CD4-positive, alpha-beta T cell treated with Interleukin-4 for 1 hour (primary cell): ENCODE measurements around the gene PLEK.
"Not testable (repeated sequence)": the region's sequence is repeated elsewhere in the genome, so short reads cannot be mapped to it uniquely, and the experiment has no call there.

Experiments used
- DNase-seq, 2 donors: peaks; one replicate each; pipeline ENCODE4 v3.0.0-alpha.2; 2020 to 2022

Gene PLEK

DNA sequence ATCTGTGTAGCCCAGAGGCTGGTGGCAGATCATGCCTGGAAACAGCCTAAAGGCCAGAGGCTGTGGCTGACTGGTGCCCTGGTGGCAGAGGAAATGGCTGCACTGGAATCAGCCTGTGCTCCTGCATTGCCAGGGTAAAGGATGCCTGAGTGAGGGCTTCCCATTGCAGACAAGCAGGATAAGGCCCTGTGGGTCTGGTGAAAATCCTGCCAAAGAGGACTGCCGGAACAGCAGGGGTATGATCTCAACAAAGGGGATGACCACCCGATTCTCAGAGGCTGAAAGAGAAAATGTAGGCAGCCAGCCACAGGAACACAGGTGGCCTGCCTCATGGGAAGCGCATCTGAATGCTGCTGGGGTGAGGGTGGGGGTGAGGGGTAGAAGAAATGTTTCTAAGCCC, 53.8 kb downstream of the PLEK start:
- DNase-seq: no peak

DNA sequence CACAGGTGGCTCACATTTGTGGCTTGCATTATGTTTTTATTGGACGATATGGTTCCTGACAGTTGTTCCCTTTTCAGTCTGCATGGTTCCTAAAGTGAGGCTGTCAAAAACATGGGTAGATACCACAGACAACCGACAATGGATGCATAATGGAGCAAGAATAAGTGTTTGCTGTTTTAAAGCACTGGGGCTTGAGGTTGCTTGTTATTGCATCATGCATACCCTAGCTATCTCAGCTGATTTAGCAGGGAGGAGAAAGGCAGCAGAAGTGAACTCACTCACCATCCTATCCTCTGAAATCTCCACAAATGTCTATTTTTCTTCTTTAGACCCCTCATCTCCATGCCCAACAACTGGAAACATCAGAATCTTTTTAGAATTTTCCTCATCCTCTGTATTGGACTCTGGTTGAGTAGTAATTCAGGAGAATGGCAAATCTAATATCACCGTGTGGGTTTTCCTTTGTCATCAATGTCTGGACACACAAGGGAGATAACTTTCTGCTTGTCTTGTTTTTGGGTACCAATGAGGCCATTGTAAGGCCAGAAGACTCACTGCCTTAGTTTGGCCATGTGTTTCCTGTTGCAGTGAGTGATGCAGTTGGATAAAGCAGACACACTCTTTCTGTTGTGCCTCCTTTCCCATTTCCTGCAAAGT, 55.3 kb downstream of the PLEK start:
- no peak for DNase-seq

DNA sequence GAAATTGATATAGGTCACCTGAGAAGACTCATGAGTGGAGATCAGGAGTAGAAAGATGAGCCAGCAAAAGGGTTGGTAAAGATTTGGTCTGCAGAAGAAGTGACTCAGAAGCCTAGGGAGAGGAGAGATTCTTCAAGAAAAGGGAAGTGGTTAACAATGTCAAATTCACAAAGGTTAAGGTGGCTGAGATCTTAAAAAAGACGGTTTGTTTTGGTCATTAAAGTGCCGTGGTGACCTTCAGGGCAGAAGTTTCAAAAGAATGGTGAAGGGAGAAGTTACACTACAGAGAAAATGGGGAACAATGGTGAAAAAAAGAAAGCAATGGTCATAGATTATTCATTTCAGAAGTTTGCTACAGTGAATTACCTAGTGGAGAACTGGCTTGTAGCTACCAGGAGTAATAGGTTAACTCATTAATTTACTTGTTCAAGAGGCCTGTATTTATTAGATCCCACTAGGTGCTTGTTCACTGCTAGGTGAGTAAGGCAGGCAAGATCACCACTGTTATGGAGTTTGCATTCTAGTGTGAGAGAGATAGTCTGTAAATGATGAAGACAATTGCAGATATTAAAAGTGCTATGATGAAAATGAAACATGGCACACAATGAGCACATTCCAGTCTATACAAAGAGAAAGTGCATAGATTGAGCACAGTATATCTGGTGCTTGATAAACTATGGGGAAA, 59.0 kb downstream of the PLEK start:
- peak in 1 of 2 donors; percentile 53 for DNase-seq

DNA sequence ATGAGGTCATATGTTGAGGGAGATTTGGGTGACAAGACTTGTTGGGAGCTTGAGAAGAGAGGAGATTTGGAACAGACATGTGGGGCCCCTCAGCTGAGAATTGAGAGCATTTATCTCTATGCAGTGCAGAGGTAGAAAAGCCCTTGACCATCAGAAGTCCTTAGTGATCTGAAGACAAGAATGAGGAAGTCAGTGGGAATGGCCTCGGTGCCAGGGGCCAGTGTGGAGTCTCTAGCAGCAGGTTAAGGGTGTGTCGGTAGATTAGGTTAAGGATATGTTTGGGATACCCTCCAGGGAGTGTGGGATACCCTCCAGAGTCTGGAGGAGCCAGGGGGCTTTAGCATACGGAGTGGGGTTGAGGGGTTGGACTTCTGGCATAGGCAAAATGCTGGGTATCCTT, 60.4 kb downstream of the PLEK start:
- DNase-seq: no peak

DNA sequence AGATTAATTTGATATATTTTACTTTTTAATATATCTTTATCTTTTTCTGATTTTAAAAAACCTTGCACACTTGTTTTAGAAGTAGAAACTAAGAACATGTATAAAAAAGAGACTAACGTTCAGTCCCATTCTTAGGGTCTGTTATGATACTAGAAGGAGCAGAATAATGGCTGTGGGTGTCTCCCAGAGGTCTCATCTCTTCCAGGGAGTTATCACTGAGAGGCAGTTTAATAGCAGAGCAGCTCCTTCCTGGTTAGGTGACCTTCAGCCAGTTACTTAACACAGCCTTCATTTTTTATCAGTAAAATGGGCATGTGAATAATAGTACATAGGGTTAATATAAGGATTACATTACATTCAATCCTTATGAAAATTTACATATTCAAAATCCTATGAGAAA, 61.4 kb downstream of the PLEK start:
- no peak for DNase-seq

DNA sequence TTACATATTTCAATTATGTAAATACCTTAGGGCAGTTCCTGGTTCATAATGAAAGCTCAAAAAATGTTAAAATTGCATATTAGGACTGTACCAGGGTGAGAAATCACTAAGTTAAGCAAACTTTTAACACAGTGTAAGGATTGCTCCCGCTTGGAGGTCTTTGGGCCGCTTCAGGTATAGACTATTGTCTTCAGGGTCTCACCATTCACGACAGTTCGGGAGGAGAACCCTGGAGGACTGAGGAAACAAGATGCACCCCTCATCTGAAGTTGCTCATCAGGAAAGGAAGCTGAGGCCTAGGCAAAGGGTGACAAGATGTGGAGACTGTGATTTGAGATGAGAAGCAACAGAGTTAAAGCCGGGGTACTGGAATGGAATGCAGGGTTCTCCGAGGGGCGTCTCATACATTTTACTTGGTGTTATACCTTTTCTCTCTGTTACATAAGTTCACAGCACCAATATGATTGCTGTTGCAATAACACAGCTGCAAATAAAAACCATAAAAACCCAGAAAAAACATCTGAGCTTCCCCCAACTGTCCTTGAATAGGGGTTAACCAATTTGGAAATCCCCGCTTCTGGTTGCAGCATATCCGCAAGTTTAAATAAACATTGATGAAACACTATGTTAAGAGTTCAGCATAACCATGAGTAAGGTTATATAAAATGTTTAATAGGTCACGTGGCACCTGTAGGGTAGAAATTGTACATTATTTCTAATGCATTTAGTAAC, 61.9 kb downstream of the PLEK start:
- peak; percentile 49 to 78 for DNase-seq

DNA sequence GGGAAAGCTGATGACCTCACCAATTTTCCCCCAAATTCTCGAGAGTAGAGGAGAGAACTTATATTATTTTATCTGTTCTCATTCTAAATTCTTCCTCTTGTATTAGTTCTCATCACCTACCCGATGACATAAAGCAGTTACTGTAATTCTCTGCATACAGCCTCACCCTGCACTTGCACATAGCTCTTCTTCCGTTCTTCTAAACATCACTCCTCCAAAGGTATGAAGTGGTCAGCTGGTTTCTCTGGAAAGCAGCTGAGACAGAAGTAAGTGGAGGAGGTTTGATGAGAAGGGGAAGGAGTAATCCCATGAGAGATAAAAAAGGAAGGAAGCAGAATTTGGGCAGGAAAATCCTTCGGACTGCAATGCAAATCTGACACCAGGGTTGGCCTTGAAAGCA, 63.0 kb downstream of the PLEK start:
- DNase-seq: no peak

DNA sequence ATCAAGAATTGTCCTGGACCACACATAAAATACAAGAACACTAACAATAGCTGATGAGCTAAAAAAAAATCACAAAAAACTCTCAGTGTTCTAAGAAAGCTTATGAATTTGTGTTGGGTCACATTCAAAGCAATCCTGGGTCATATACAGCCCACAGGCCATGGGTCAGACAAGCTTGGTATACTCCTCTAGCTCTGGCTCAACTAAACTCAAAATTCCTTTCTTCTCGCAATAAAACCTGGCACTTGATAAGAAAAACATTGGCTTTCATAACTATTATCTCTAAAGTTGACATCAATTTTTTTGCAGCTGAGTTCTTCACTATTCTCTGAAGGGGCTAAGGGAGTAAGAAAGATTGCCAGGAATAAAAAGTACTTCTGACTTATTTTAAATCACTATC, 63.7 kb downstream of the PLEK start:
- no peak for DNase-seq

DNA sequence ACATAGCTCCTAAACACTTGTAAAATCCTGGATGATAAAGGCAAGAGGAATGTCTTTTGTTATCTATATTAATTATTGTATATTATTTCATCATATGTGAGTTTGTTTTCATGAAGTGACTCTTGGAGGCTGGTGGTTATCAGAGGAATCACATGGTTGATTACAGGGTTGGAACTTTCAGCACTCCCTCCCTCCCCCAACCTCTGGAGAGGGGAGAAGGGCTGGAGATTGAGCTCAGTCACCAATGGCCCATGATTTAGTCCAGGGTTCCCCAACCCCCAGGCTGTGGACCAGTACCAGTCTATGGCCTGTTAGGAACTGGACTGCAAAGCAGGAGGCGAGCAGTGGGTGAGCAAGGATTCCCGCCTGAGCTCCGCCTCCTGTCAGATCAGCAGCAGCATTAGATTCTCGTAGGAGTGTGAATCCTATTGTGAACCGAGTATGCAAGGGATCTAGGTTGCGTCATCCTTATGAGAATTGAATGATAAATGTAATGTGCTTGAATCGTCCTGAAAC, 64.3 kb downstream of the PLEK start:
- DNase-seq: no peak

DNA sequence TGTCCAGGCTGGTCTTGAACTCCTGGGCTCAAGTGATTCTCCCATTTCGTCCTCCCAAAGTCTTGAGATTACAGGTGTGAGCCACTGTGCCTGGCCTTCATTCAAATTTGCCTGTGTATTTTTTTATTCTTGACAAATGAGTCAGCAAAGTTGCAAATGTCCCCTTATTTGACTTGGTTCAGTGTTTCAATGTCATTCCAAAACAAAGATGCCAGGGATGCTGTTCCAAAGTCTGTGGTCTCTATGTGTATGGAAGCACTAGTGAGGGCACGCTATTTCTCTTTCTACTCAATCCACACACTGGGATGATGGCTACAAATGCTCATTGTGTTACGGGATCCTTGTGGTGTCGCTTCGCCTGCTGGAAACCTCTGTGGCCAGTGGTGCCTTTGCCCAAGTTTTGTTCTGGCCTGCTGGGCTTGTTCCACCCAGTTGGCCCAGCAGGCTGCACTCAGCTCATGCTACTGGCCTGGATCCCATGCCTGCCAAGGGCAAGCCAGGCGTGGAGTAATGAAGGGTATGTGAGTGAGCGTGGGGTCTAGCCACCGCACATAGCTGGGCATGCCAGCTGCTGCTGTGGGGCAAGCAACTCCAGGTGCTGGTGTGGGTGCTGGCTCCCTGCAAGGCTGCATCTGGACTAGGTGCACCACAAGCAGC, 66.4 kb downstream of the PLEK start:
- DNase-seq: no peak

DNA sequence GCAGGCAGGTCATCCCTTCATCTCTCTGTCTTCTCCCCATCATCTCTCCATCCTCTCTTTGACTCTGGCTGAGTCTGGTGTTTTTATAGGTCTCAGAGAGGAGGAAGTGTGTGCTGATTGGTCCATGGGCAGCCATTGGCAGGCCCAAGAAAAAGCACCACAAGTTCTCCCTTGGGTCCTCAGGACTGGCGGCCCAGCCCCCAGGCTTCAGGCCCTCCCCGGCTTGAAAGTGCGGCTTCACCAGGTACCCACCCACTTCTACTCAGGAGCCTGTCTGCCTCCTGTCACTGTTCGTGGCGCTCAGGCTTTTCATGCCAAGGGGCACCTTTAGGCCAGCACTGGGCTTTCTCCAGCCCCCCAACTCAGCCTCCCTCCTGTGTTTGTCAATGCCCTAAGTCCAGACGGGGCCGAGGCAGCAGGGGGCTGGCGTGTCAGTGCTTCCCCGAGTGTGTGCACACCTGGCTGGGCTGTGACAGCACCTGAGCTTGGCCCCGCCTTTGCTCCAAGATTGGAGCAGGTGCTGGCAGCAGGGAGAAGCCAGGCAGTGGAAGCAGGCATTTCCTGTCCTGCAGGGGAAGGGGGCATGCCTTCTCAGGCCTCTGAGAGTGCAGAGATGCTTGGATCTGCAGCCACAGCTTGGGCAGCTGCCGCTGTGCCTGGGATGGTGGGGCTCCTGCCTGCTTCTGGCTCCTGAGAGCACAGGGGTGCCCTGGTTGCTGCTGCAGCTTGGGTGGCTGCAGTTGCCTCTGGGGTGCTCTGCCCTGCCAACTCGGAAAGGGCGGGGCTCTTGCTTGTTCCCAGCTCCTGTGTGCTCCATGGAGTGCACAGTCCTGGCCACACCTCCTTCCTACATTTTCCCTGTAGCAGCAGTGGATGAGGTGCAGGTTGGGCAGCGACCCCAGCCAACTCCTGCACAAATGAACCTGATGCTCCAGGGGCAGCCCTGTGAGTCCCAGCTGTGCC, 67.9 kb downstream of the PLEK start:
- no peak for DNase-seq

DNA sequence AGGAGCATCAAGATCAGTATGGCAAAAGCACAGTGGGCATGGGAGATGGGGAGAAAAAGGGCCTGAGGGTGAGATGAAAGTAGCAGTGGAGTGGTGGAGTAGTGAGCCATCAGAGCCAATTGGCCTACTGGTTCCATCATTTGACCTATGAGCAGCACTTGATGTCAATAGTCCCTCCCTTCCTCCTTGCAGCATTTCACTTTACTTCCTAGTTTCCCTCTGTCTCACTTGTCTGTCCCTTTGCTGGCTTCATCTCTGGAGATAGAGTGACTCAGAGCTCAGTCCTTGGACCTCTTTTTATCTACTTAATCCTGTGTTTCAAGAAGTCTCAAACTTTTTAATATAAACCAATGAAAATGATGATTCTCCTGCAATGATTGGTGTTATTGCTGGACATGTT, 69.9 kb downstream of the PLEK start:
- DNase-seq: no peak

DNA sequence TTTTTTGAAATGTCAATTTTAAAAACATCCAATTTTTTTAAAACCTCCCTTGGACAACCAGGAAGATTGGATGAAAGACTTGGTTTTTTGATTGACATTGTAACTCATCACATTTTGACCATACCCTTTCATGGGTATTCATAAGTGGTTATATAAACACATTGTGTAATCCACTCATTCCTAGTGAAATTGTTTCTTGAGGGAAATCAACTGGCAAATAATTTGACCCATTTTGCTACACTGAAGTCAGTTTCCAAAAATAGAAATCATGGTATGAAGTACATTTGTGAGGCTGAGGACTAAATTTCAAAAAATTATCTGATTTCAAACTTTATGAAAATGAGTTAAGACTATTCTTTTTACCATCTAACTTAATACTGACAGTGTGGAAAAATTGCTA, 70.5 kb downstream of the PLEK start:
- DNase-seq: no peak

DNA sequence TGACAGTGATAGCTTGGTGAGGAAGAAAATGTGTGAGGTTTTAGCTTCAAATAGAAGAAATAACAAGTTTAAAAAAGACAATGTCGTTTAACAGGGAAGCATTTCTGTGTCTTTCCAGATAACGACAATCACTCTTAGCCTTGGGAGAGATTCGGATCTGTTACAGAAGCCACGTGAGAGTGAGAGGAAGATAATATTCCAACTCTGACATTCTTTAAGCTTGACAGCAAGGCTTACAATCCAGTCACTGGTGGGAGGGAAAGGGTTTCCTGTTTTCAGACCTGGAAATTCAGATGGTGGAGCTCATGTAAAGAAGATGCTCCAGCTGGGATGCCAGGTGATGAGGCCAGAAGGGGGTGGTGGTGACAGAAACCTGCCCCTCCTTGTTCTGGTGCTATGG, 71.2 kb downstream of the PLEK start:
- DNase-seq: no peak

DNA sequence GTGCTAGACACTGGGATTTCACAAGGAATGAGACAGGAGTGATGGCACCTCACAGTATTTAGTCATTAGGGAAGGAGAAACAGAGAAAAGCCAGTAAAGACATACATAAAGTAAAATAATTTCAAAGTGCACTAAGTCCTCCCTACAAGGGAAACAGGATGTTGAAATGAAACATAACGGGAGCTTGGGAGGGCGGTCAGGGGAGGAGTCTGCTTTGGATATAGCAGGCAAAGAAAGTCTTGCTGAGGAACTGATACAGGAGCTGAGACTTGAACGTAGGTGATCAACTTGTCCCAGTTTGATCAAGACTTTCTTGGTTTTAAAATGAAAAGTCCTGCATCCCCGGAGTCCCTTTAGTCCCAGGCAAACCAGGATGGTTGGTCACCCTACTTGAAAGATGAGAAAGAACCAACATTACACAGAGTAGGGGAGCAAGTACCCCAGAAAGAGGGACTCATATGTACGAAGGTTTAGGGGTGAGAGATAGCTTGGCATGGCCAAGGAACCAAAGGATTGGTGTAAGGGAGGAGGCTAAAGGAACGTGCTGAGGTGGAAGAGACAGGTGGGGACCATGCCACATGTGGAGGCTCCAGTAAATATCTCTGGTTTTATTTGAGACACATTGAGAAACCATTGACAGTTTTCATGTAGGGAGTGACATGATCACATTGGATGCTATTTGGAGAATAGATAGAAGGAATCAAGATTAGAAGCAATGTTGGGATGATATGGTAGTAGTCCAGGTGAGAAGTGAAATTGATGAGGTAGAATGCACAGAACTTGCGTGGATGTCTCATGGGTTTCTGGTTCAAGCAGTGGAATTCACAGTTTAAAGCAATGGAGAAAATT, 73.6 kb downstream of the PLEK start:
- DNase-seq: no peak

DNA sequence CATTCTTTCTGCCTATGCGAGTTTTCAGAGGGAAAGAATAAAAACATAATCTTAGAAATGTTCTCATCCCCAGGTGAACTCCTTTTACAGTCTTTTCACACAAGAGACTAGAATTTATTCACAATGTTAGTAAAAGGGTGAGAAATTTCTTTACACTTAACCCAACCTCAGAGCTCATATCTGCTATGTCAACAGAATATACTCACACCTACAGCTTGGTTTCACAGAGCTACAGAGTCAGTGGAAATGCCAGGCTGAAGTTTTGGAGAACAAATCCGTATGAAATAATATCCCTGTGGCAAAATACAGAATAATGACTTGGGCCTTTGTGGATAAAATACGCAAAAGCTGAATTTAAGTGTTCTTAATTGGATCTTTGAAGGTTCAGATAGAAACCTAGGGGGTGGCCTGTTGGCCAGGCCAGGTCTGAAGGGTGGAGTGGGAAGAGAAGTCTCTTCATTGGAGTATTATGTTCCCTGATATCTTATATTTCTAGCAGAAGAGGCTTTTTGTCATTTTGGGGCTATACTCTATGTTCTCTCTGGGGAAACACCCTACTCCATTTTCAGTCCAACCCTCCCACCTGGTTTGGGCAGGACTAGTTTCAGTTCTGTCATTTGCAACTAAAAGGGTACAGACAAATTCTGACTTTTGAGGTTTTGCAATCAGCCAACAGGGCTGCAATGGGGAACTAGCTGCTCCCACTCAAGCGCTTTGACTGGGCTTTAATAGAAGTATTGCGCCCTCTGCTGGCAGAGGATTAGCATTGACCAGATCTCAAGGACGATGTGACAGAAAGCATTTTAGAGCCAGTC, 76.3 kb downstream of the PLEK start:
- DNase-seq: peak; percentile 91 to 93

DNA sequence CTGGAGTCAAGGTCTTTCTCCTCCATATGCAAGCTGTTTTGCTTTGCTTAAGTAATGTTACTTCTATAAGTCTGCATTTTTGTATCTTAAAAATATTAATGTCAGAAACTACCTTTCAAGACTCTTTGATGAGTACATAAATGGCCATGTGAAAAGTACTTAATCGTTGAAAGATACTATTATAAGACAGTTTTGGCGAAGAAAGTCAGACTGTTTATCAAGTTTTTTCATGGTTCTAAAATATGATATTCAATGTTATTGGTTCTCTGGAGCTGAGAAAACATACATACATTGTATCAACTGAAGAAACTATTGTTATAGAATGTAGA, 76.9 kb downstream of the PLEK start:
- DNase-seq: no peak

DNA sequence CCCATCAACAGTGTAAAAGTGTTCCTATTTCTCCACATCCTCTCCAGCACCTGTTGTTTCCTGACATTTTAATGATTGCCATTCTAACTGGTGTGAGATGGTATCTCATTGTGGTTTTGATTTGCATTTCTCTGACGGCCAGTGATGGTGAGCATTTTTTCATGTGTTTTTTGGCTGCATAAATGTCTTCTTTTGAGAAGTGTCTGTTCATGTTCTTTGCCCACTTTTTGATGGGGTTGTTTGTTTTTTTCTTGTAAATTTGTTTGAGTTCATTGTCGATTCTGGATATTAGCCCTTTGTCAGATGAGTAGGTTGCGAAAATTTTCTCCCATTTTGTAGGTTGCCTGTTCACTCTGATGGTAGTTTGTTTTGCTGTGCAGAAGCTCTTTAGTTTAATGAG, 81.3 kb downstream of the PLEK start:
- DNase-seq: not testable (repeated sequence)
